HG03521 (cell line): ENCODE results near the gene DRAXIN.
A peak's percentile ranks its signal among the peaks of the same experiment; 100 is the strongest.
"Not testable (repeated sequence)": the region's sequence is repeated elsewhere in the genome, so short reads cannot be mapped to it uniquely, and the experiment has no call there.

ENCODE experiments used
- ATAC-seq: cut with Tn5 transposase; IDR thresholded peaks from one replicate; pipeline ENCODE4 v1.9.1; 2021; ENCODE audit warnings: mild to moderate bottlenecking, moderate library complexity; ENCODE audit not compliant: unreplicated experiment

The DRAXIN gene

GRCh38 chr1:11691302-11691914 is at the start of gene DRAXIN:
TSS of gene DRAXIN (plus strand) at chr1:11691710. CDS start at chr1:11706259, 14,549 bp downstream.
- ATAC-seq, result no peak

- ATAC-seq, result no peak
These were observed 49.7 kb upstream of the DRAXIN start for GRCh38 chr1:11641776-11642305.

- ATAC-seq, result not testable (repeated sequence)
These were observed 49.0 kb upstream of the DRAXIN start for GRCh38 chr1:11642418-11643017.

- no peak for ATAC-seq
These were observed 47.7 kb upstream of the DRAXIN start for GRCh38 chr1:11643782-11644181.

- no peak for ATAC-seq
These were observed 46.2 kb upstream of the DRAXIN start for GRCh38 chr1:11645270-11645669.

GRCh38 chr1:11645670-11646265 is 45.7 kb upstream of the DRAXIN start:
- ATAC-seq, result no peak

GRCh38 chr1:11646317-11646716 is 45.2 kb upstream of the DRAXIN start:
- ATAC-seq, result no peak

- no peak for ATAC-seq
These were observed 44.2 kb upstream of the DRAXIN start for GRCh38 chr1:11647333-11647732.

- no peak for ATAC-seq
These were observed 43.5 kb upstream of the DRAXIN start for GRCh38 chr1:11648039-11648438.

- ATAC-seq, result no peak
These were observed 42.8 kb upstream of the DRAXIN start for GRCh38 chr1:11648732-11649158.

- ATAC-seq, result no peak
These were observed 42.3 kb upstream of the DRAXIN start for GRCh38 chr1:11649237-11649623.

- ATAC-seq, result no peak
These were observed 41.7 kb upstream of the DRAXIN start for GRCh38 chr1:11649624-11650330.

GRCh38 chr1:11650331-11650991 is 41.0 kb upstream of the DRAXIN start:
- no peak for ATAC-seq

GRCh38 chr1:11651017-11651416 is 40.5 kb upstream of the DRAXIN start:
- ATAC-seq, result no peak

GRCh38 chr1:11652203-11652780 is 39.2 kb upstream of the DRAXIN start:
- ATAC-seq, result no peak

- ATAC-seq, result no peak
These were observed 38.2 kb upstream of the DRAXIN start for GRCh38 chr1:11653101-11653860.

- no peak for ATAC-seq
These were observed 37.7 kb upstream of the DRAXIN start for GRCh38 chr1:11653861-11654136.

GRCh38 chr1:11654137-11654938 is 37.2 kb upstream of the DRAXIN start, which contains the start of the genes FBXO2 and FBXO44:
TSS of gene FBXO2 (minus strand) at chr1:11654429. CDS start at chr1:11654340, 89 bp downstream.
TSS of gene FBXO44 (plus strand) at chr1:11654877. CDS start at chr1:11655836, 959 bp downstream.
- ATAC-seq, result peak; percentile 71
